ENCODE data around the gene SLC35F3.

GRCh38 chr1:234114648-234115307 lies 210.3 kb downstream of the SLC35F3 start:
- TF ChIP-seq EP300 (IDR thresholded peaks at IDR 0.05; ENCODE audit: borderline replicate concordance) (no peak), NFIC (IDR thresholded peaks at IDR 0.05) (no peak), TCF12 (IDR thresholded peaks at IDR 0.05; ENCODE audit: low read depth) (no peak), YY1 (IDR thresholded peaks at IDR 0.05; ENCODE audit: low read depth) (no peak)

All from Ishikawa (cell line).